GM19238 (cell line): ENCODE data around the gene CNIH3.
A peak's percentile ranks its signal among the peaks of the same experiment; 100 is the strongest.
"Not testable (repeated sequence)": the region's sequence is repeated elsewhere in the genome, so short reads cannot be mapped to it uniquely, and the experiment has no call there.

Source experiments
- DNase-seq: peaks from one replicate; pipeline ENCODE4 v3.0.0; 2011; ENCODE audit warnings: low spot score; ENCODE audit not compliant: insufficient read length

The CNIH3 gene

GRCh38 chr1:224686140-224686539, 70.0 kb downstream of the CNIH3 start:
- not testable (repeated sequence) for DNase-seq

DNA sequence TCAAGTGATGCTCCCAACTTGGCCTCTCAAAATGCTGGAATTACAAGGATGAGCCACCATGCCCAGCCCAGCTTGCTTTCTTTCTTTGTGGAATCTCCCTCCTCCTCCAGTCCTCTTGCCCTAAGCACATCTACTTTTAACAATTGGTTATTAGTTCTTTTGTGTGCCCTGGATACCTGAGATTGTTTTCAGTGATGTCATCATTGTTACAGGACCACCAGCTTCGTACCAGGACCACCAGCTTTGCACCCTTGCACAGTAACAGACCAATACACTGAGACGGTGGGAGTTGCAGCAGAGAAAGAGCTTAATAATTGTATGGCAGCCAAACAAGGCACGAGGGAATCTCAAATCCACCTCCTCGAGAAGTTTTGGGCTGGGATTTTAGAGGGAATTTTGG, 71.3 kb downstream of the CNIH3 start:
- DNase-seq = no peak

DNA sequence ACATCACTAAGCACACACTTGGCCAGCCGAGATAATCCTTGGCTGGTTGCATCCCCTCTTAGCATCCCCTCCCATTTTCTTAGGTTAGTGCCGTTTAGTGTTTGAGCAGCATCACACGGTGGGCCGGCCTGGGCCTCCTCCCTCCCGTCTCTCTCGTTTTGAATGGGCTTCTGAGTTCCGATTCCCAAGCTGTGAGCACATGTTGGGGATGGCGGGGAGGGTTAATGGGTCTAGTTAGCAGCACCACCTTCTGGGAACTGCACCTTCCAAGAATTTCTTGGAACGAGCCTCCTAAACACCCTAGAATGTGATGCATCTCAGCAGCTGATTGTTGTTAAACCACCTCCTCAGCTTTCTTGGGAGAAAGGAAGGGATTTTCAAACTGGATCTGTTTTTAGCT, 73.3 kb downstream of the CNIH3 start:
- no peak for DNase-seq

GRCh38 chr1:224690576-224690975, 74.5 kb downstream of the CNIH3 start:
- DNase-seq = no peak

DNA sequence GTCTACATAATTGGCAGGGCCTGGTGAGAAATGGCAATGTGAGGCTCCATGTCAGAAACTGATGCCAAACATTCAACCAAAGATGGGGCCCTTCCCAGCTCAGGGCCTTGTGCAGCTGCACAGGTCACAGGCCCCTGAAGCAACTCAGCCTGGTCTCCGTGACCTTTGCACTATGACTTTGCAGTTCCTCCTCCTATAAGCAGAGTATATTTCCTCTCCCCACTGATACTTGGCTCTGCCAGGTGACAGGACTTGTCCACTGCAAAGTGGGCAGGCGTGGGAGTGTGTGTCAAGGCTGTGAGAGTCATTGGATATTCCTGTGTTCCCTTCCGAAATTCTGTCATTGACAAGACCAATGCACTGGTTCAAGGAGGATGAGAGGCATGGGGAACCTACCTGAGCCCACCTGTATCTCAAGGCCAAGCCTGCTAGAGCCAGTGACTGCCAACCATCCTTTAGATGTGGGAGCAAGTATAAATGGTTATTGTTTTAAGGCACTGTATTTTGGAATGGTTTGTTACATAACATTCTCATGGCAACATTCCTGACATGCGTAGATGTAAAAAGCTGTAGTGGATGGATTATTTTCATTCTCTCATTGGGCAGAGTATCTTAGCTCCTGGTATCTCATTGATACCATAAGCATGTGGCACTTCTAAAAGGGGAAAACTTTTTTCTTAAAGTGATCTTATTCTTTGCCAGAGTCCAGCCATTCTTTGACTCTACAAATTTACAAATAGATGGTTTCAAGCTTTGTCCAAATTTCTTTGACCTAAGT, 75.2 kb downstream of the CNIH3 start:
- DNase-seq = no peak

GRCh38 chr1:224694969-224695368, 78.9 kb downstream of the CNIH3 start:
- no peak for DNase-seq

DNA sequence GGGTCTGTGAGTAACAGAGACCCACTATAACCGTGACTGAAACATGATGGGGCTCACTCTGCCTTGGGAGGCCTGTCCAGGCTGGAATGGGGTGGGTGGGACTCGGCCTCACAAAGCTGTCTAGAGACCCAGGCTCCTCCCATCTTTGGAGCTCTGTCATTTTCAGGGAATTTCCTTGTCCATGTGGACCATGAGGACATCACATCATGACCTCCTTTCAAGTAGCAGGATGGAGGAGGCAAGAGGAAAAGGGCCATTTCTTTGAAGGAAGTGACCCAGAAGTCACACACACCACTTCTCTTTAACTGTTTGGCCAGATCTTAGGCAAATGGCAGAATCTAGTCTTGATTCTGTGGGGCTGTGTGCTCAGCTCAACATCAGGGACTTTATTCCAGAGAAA, 79.9 kb downstream of the CNIH3 start:
- no peak for DNase-seq

DNA sequence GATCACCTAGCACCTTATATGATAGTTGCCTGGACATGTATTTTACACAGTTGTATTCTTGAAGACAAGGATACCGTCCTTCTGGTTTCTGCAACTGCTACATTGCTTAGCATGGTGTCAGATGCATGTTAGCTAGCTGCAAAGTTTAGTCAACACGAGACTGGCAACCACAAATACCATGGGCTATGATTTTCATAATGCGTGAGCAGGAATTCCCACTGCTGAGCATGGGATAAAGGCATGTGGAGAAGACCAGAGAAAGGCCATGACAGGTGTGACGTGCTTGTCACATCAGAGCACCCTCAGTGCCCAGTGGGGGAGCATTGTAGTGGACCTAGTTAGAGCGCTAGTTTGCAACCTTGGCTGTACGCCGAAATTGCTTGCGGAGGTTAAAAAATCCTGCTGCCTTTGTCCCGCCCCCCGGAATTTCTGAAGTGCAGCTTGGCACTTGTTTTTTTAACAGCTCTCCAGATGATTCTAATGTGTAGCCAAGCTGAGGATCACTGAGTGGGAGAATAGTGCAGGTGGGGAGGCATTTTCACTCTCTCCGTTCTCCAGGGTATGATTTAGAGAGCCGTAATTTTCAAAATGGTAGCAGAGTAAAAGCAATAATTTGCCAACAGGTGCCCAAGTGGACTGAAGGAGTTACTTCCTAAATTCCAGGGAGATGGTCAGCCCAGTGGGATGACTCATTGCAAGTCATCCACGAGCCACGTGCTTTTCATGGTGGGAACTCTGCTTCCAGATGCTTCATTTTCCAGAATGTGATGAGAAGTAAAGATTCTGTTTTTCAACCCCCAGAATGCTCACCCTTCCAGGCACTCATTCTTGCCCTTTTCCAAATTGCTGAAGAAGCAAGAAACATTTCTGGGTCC, 81.0 kb downstream of the CNIH3 start:
- no peak for DNase-seq

GRCh38 chr1:224698015-224698451, 81.9 kb downstream of the CNIH3 start:
- DNase-seq = no peak

- peak; percentile 27 for DNase-seq
These were observed 84.9 kb downstream of the CNIH3 start for GRCh38 chr1:224700918-224701531.

- DNase-seq = no peak
These were observed 87.6 kb downstream of the CNIH3 start for GRCh38 chr1:224703702-224704101.

GRCh38 chr1:224704107-224704735, 88.1 kb downstream of the CNIH3 start:
- no peak for DNase-seq

GRCh38 chr1:224705578-224705977, 89.5 kb downstream of the CNIH3 start:
- no peak for DNase-seq

GRCh38 chr1:224707843-224708725, 92.0 kb downstream of the CNIH3 start:
- no peak for DNase-seq

GRCh38 chr1:224710196-224710595, 94.1 kb downstream of the CNIH3 start:
- no peak for DNase-seq

GRCh38 chr1:224711231-224711756, 95.2 kb downstream of the CNIH3 start:
- DNase-seq = not testable (repeated sequence)

DNA sequence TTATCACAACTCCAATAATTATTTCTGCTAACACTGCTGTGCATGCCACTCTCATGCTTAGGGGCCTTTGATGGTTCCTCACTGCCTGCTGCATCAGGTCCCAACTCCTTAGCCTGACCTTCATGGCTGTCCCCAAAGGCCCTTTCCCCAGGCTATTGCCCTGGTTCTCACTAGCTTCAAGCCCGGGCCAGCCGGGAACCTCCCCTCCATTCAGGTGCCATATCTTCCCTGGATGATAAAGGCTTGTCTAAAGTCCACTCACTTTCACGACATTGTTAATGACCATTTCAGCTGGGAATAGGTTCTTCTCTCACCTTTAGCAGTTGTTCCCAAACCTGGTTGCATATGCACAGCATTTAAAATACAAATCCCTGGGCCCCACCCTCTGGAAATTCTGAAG, 95.8 kb downstream of the CNIH3 start:
- DNase-seq = no peak

DNA sequence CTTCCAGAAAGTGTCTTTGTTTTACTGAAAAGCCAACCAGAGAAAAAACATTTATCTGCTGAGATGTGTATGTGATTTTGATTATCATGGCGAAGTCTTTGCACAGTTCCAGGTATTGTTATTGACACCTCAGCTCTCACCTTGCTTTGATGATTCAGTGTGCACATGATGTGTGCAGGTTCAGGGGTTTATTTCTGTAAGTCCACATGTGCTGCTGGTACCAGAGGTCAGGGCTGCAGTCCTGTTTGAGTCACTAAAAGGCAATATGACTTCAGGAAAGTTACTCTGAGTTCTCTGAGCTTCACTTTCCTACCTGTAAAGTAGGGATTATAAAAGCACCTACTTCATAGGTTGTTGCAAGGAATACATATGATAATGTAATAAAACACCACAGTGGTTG, 97.1 kb downstream of the CNIH3 start:
- DNase-seq = no peak

- no peak for DNase-seq
These were observed 98.4 kb downstream of the CNIH3 start for GRCh38 chr1:224714553-224714952.

- DNase-seq = no peak
These were observed 102.4 kb downstream of the CNIH3 start for GRCh38 chr1:224718470-224719053.
